ENCODE data around the gene ZNF580. TPM values are rescaled to one million over a fixed set of nuclear protein-coding genes. Genes with fewer than 3 reads are reported as not detected.

Gene ZNF580
- total RNA-seq, 1 donor from 2014 or later: 2.8 TPM

- no peaks in the 10 kb centered on the region for H3K9me3 Mint-ChIP-seq
- Histone ChIP-seq H3K27ac (no peak overlapping the region), H3K27me3 (no peaks in the 10 kb centered on the region), H3K79me2 (ENCODE audit: low read depth) (peaks cover 53% of the 10 kb centered on the region), H2AFZ (replicated peaks) (no peak overlapping the region), H3K36me3 (no peaks in the 10 kb centered on the region), H3K4me3 (peak overlapping the region; percentile 88), H3F3A (ENCODE audit: low read depth) (peaks cover 38% of the 10 kb centered on the region), H3K9me3 (ENCODE audit: low read depth) (no peaks in the 10 kb centered on the region), H3K9ac (peak overlapping the region; percentile 94), H3K4me1 (peaks cover 6% of the 10 kb centered on the region), H3K4me2 (peak overlapping the region; percentile 99), H4K20me1 (ENCODE audit: low read depth) (peaks cover 16% of the 10 kb centered on the region)
- DNase-seq (ENCODE audit: low spot score): no peak
- peak overlapping the region; percentile 97 for H3K4me3 Mint-ChIP-seq
- peaks cover 7% of the 10 kb centered on the region for H3K36me3 Mint-ChIP-seq
- peaks cover 21% of the 10 kb centered on the region for H3K27me3 Mint-ChIP-seq (ENCODE audit: insufficient read depth, low read depth)
- TF ChIP-seq CTCF (IDR thresholded peaks at IDR 0.05) (no peak), EZH2 (IDR thresholded peaks at IDR 0.05) (no peak), EZH2phosphoT487 (IDR thresholded peaks at IDR 0.05) (no peak)
- H3K4me1 Mint-ChIP-seq: peaks cover 36% of the 10 kb centered on the region
- peak overlapping the region; percentile 97 for H3K27ac Mint-ChIP-seq
Measured at GRCh38 chr19:55635856-55636440, 4.9 kb upstream of the ZNF580 start.

- peaks cover 8% of the 10 kb centered on the region for H3K4me1 ChIP-seq
- TF ChIP-seq EZH2 (IDR thresholded peaks at IDR 0.05): no peak
- TF ChIP-seq EZH2phosphoT487 (IDR thresholded peaks at IDR 0.05): no peak
- TF ChIP-seq CTCF (IDR thresholded peaks at IDR 0.05): no peak
- peak overlapping the region; percentile 97 for H3K4me3 Mint-ChIP-seq
- peaks cover 21% of the 10 kb centered on the region for H3K27me3 Mint-ChIP-seq (ENCODE audit: insufficient read depth, low read depth)
- peaks cover 41% of the 10 kb centered on the region for H3K4me1 Mint-ChIP-seq
- H3K27me3 ChIP-seq: no peaks in the 10 kb centered on the region
- peaks cover 7% of the 10 kb centered on the region for H3K36me3 Mint-ChIP-seq
- H4K20me1 ChIP-seq (ENCODE audit: low read depth): peaks cover 16% of the 10 kb centered on the region
- no peaks in the 10 kb centered on the region for H3K9me3 Mint-ChIP-seq
- H3K9me3 ChIP-seq (ENCODE audit: low read depth): no peaks in the 10 kb centered on the region
- H3K36me3 ChIP-seq: no peaks in the 10 kb centered on the region
- no peak overlapping the region for H3K4me3 ChIP-seq
- H2AFZ ChIP-seq (replicated peaks): no peak overlapping the region
- DNase-seq (ENCODE audit: low spot score): no peak
- peaks cover 46% of the 10 kb centered on the region for H3F3A ChIP-seq (ENCODE audit: low read depth)
- H3K79me2 ChIP-seq (ENCODE audit: low read depth): peaks cover 61% of the 10 kb centered on the region
- no peak overlapping the region for H3K27ac Mint-ChIP-seq
- H3K9ac ChIP-seq: no peak overlapping the region
- no peak overlapping the region for H3K27ac ChIP-seq
- H3K4me2 ChIP-seq: peak overlapping the region; percentile 99
Measured at GRCh38 chr19:55636723-55637122, 4.1 kb upstream of the ZNF580 start.

- H4K20me1 ChIP-seq (ENCODE audit: low read depth): peaks cover 16% of the 10 kb centered on the region
- no peak overlapping the region for H3K4me2 ChIP-seq
- no peaks in the 10 kb centered on the region for H3K9me3 Mint-ChIP-seq
- peaks cover 24% of the 10 kb centered on the region for H3K27me3 Mint-ChIP-seq (ENCODE audit: insufficient read depth, low read depth)
- H3K27ac ChIP-seq: no peak overlapping the region
- peaks cover 7% of the 10 kb centered on the region for H3K36me3 Mint-ChIP-seq
- DNase-seq (ENCODE audit: low spot score): no peak
- no peaks in the 10 kb centered on the region for H3K27me3 ChIP-seq
- H3K9ac ChIP-seq: no peak overlapping the region
- no peak overlapping the region for H3K4me3 ChIP-seq
- H3K27ac Mint-ChIP-seq: no peak overlapping the region
- peaks cover 40% of the 10 kb centered on the region for H3K4me1 Mint-ChIP-seq
- H3K4me1 ChIP-seq: peaks cover 16% of the 10 kb centered on the region
- H3K4me3 Mint-ChIP-seq: peak overlapping the region; percentile 77
- no peak for TF ChIP-seq EZH2phosphoT487 (IDR thresholded peaks at IDR 0.05)
- no peak for TF ChIP-seq EZH2 (IDR thresholded peaks at IDR 0.05)
- no peak for TF ChIP-seq CTCF (IDR thresholded peaks at IDR 0.05)
- H2AFZ ChIP-seq (replicated peaks): no peak overlapping the region
- peaks cover 49% of the 10 kb centered on the region for H3F3A ChIP-seq (ENCODE audit: low read depth)
- H3K9me3 ChIP-seq (ENCODE audit: low read depth): no peaks in the 10 kb centered on the region
- peaks cover 69% of the 10 kb centered on the region for H3K79me2 ChIP-seq (ENCODE audit: low read depth)
- no peaks in the 10 kb centered on the region for H3K36me3 ChIP-seq
Measured at GRCh38 chr19:55637534-55637933, 3.3 kb upstream of the ZNF580 start.

Data from neural progenitor cell (in vitro differentiated cells).